Hematopoietic multipotent progenitor cell treated with erythropoietin and hydrocortisone succinate and interleukin-3 and kit ligand, for 8 days (in vitro differentiated cells): Measurements from ENCODE around the gene NRBP1.
A peak's percentile ranks its signal among the peaks of the same experiment; 100 is the strongest.
"Not testable (repeated sequence)": the region's sequence is repeated elsewhere in the genome, so short reads cannot be mapped to it uniquely, and the experiment has no call there.

Experiments
- DNase-seq: peaks from one replicate; pipeline ENCODE4 v3.0.0-alpha.2; 2015

NRBP1 gene

GRCh38 chr2:27422958-27423357, 5.5 kb upstream of the NRBP1 start:
- DNase-seq: no peak

GRCh38 chr2:27425039-27425438, 3.4 kb upstream of the NRBP1 start:
- DNase-seq: not testable (repeated sequence)

GRCh38 chr2:27427863-27428212, 593 bp upstream of the NRBP1 start:
- no peak for DNase-seq

- peak; percentile 79 for DNase-seq
Observed at GRCh38 chr2:27428978-27429541, 629 bp downstream of the NRBP1 start.

- peak; percentile 8 for DNase-seq
Observed at GRCh38 chr2:27431395-27431794, 3.0 kb downstream of the NRBP1 start.

- no peak for DNase-seq
Observed at GRCh38 chr2:27435628-27436027, 7.2 kb downstream of the NRBP1 start.

GRCh38 chr2:27441226-27441926, 12.9 kb downstream of the NRBP1 start:
- DNase-seq: peak; percentile 95

- DNase-seq: peak; percentile 16
Observed at GRCh38 chr2:27441958-27442919, 13.8 kb downstream of the NRBP1 start, which contains the start of gene KRTCAP3. KRTCAP3 (plus strand) TSS chr2:27442381; CDS start chr2:27442413, 32 bp downstream.

GRCh38 chr2:27442920-27443282, 14.5 kb downstream of the NRBP1 start:
- DNase-seq: peak; percentile 32

GRCh38 chr2:27445155-27445554, 16.7 kb downstream of the NRBP1 start:
- no peak for DNase-seq

GRCh38 chr2:27445615-27446014, 17.2 kb downstream of the NRBP1 start:
- no peak for DNase-seq

- DNase-seq: no peak
Observed at GRCh38 chr2:27446057-27446456, 17.6 kb downstream of the NRBP1 start.

GRCh38 chr2:27448381-27448780, 19.9 kb downstream of the NRBP1 start:
- DNase-seq: no peak

- DNase-seq: no peak
Observed at GRCh38 chr2:27451095-27451494, 22.7 kb downstream of the NRBP1 start.

- DNase-seq: no peak
Observed at GRCh38 chr2:27453968-27454367, 25.5 kb downstream of the NRBP1 start.

GRCh38 chr2:27461118-27461517, 32.7 kb downstream of the NRBP1 start:
- peak; percentile 85 for DNase-seq

- no peak for DNase-seq
Observed at GRCh38 chr2:27464443-27464842, 36.0 kb downstream of the NRBP1 start.

- peak; percentile 21 for DNase-seq
Observed at GRCh38 chr2:27471961-27472360, 43.5 kb downstream of the NRBP1 start.

GRCh38 chr2:27485496-27485895, 57.1 kb downstream of the NRBP1 start:
- DNase-seq: no peak

GRCh38 chr2:27489118-27489497, 60.7 kb downstream of the NRBP1 start:
- DNase-seq: peak; percentile 59

- DNase-seq: peak; percentile 100
Observed at GRCh38 chr2:27489498-27490397, 61.3 kb downstream of the NRBP1 start, which contains the start of gene IFT172. IFT172 (minus strand) TSS chr2:27489743; CDS start chr2:27489653, 90 bp downstream.
